Vagina (tissue), 2 donors: ENCODE measurements around the gene QKI.

Experiments used
- POLR2A ChIP-seq, 2 donors: fragments of 450-650 bp; IDR thresholded peaks; one replicate each; pipeline ENCODE4 v1.6.1; 2017; ENCODE audit warnings: antibody characterized with exemption in 2 of 2, mild to moderate bottlenecking in 2 of 2, moderate library complexity in 2 of 2
- POLR2AphosphoS5 ChIP-seq, 2 donors: sonication (generic); formaldehyde crosslinking; IDR thresholded peaks; one replicate each; pipeline ENCODE4 v1.9.0; 2017; ENCODE audit warnings: antibody characterized with exemption in 2 of 2, mild to moderate bottlenecking in 2 of 2, low read depth in 1 of 2; ENCODE audit not compliant: insufficient read depth in 1 of 2
- TF ChIP-seq, protein P1 (sequence below), 3 experiments: fragments of 450-650 bp in 2 of 3; fragments of 200-600 bp in 1 of 3; sonication (generic) in 1 of 3; IDR thresholded peaks; one replicate each; pipeline ENCODE4 v1.5.1; 2017 to 2019; ENCODE audit warnings: antibody characterized with exemption in 3 of 3, mild to moderate bottlenecking in 2 of 3, moderate library complexity in 2 of 3

DNA sequence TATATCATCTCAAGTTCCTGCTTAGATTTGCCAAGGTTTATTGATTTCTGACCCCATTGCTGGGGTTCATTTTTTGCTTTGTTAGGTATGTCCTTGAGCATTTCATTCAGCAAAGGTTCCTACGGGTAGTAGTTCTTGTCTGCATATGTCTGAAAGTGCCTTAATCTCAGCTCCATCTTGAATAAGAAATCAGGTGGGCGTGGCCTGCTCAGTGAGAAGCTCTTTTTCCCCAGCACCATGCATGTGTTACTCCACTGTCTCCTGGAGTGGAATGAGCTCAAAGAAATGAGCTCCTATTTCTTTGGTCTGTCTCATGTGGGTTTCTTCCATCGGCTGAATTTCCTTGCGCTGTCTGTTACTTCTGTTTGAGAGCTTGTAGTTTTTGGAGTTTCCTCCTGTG is 201.9 kb downstream of the QKI start:
- TF ChIP-seq, protein P1, sequence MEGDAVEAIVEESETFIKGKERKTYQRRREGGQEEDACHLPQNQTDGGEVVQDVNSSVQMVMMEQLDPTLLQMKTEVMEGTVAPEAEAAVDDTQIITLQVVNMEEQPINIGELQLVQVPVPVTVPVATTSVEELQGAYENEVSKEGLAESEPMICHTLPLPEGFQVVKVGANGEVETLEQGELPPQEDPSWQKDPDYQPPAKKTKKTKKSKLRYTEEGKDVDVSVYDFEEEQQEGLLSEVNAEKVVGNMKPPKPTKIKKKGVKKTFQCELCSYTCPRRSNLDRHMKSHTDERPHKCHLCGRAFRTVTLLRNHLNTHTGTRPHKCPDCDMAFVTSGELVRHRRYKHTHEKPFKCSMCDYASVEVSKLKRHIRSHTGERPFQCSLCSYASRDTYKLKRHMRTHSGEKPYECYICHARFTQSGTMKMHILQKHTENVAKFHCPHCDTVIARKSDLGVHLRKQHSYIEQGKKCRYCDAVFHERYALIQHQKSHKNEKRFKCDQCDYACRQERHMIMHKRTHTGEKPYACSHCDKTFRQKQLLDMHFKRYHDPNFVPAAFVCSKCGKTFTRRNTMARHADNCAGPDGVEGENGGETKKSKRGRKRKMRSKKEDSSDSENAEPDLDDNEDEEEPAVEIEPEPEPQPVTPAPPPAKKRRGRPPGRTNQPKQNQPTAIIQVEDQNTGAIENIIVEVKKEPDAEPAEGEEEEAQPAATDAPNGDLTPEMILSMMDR (IDR thresholded peaks at IDR 0.05), result no peak
- TF ChIP-seq POLR2A (IDR thresholded peaks at IDR 0.05), result no peak
- no peak for TF ChIP-seq POLR2AphosphoS5 (IDR thresholded peaks at IDR 0.05; ENCODE audit: insufficient read depth in 1 of 2, low read depth in 1 of 2)
